GDM1 (cell line): ENCODE measurements around the gene HEY2.
"Not testable (repeated sequence)": the region's sequence is repeated elsewhere in the genome, so short reads cannot be mapped to it uniquely, and the experiment has no call there.

ENCODE experiments used
- DNase-seq: peaks from one replicate; lab custom pipeline; 2025; lab: John Stamatoyannopoulos, UW

HEY2 gene

GRCh38 chr6:125749173-125749864, at the start of gene HEY2:
HEY2 (plus strand) TSS chr6:125749632; CDS start chr6:125749777, 145 bp downstream.
- DNase-seq: peak; percentile 53

- no peak for DNase-seq
Measured at GRCh38 chr6:125700581-125701353, 48.7 kb upstream of the HEY2 start.

- DNase-seq: no peak
Measured at GRCh38 chr6:125701354-125701668, 48.1 kb upstream of the HEY2 start.

GRCh38 chr6:125703882-125704281, 45.5 kb upstream of the HEY2 start:
- not testable (repeated sequence) for DNase-seq

GRCh38 chr6:125707615-125708243, 41.7 kb upstream of the HEY2 start:
- no peak for DNase-seq

GRCh38 chr6:125711013-125711675, 38.3 kb upstream of the HEY2 start:
- DNase-seq: no peak

GRCh38 chr6:125714441-125715090, 34.9 kb upstream of the HEY2 start:
- no peak for DNase-seq

- no peak for DNase-seq
Measured at GRCh38 chr6:125717120-125717731, 32.2 kb upstream of the HEY2 start.

- DNase-seq: no peak
Measured at GRCh38 chr6:125718109-125718508, 31.3 kb upstream of the HEY2 start.

GRCh38 chr6:125722886-125723285, 26.5 kb upstream of the HEY2 start:
- no peak for DNase-seq

GRCh38 chr6:125727216-125727615, 22.2 kb upstream of the HEY2 start:
- no peak for DNase-seq

- no peak for DNase-seq
Measured at GRCh38 chr6:125728739-125729138, 20.7 kb upstream of the HEY2 start.

GRCh38 chr6:125729983-125730382, 19.4 kb upstream of the HEY2 start:
- no peak for DNase-seq

GRCh38 chr6:125732398-125732797, 17.0 kb upstream of the HEY2 start:
- DNase-seq: no peak

- no peak for DNase-seq
Measured at GRCh38 chr6:125733516-125734300, 15.7 kb upstream of the HEY2 start.

- DNase-seq: no peak
Measured at GRCh38 chr6:125738276-125738675, 11.2 kb upstream of the HEY2 start.

GRCh38 chr6:125739364-125739763, 10.1 kb upstream of the HEY2 start:
- DNase-seq: no peak

GRCh38 chr6:125741336-125741735, 8.1 kb upstream of the HEY2 start:
- no peak for DNase-seq

GRCh38 chr6:125742024-125742423, 7.4 kb upstream of the HEY2 start:
- no peak for DNase-seq

GRCh38 chr6:125742464-125743120, 6.8 kb upstream of the HEY2 start:
- no peak for DNase-seq
